Caki2 (cell line): ENCODE results near the gene SCAMP1. TPM values are rescaled to one million over a fixed set of nuclear protein-coding genes. Genes with fewer than 3 reads are reported as not detected.
"Not testable (repeated sequence)": the region's sequence is repeated elsewhere in the genome, so short reads cannot be mapped to it uniquely, and the experiment has no call there.

ENCODE experiments used
- DNase-seq: peaks from one replicate; pipeline ENCODE4 v3.0.0-alpha.2; 2015; ENCODE audit warnings: low read depth
- in situ Hi-C: cut with HindIII; loops from 2 replicates; pipeline ENCODE4 v1.10.0; 2016; ENCODE audit warnings: low sequenced_read_pairs, low pct_unique_long_range_greater_than_20kb, mixed read lengths
- total RNA-seq: library from RNA; depleted of rRNA; stranded (reverse); fragments of >200 nt; shearing (Covaris generic); gene quantifications from 2 replicates; pipeline ENCODE4 v1.2.3, GENCODE V29; 2014; ENCODE audit warnings: low replicate concordance

SCAMP1 gene
- total RNA-seq, 1 experiment from 2014 or later, result 23.3 TPM

- in situ Hi-C loops, result no loop called here
- no peak for DNase-seq
Measured at GRCh38 chr5:78355561-78355960, 4.9 kb upstream of the SCAMP1 start.

- DNase-seq, in situ Hi-C loops: not testable (repeated sequence)
Measured at GRCh38 chr5:78359455-78359830, 974 bp upstream of the SCAMP1 start.

GRCh38 chr5:78360674-78360923 is 182 bp downstream of the SCAMP1 start:
- in situ Hi-C loops, result no loop called here
- DNase-seq, result no peak

GRCh38 chr5:78360924-78361630 is 660 bp downstream of the SCAMP1 start:
- DNase-seq, result peak; percentile 61
- in situ Hi-C loops, result no loop called here

- DNase-seq, result no peak
- in situ Hi-C loops, result no loop called here
Measured at GRCh38 chr5:78361631-78361993, 1.2 kb downstream of the SCAMP1 start.

GRCh38 chr5:78362220-78362619 is 1.8 kb downstream of the SCAMP1 start:
- DNase-seq, result peak; percentile 31
- in situ Hi-C loops, result no loop called here

- no peak for DNase-seq
- in situ Hi-C loops, result no loop called here
Measured at GRCh38 chr5:78364005-78364404, 3.6 kb downstream of the SCAMP1 start.

GRCh38 chr5:78367318-78367991 is 7.0 kb downstream of the SCAMP1 start:
- in situ Hi-C loops, result no loop called here

GRCh38 chr5:78369680-78370079 is 9.3 kb downstream of the SCAMP1 start:
- in situ Hi-C loops, result no loop called here

More at GRCh38 chr5:78367318-78367991, 7.0 kb downstream of the SCAMP1 start:
- DNase-seq, result no peak

GRCh38 chr5:78373231-78373630 is 12.8 kb downstream of the SCAMP1 start:
- in situ Hi-C loops, result no loop called here
- DNase-seq, result no peak

More at GRCh38 chr5:78369680-78370079, 9.3 kb downstream of the SCAMP1 start:
- DNase-seq, result no peak

GRCh38 chr5:78376315-78376714 is 15.9 kb downstream of the SCAMP1 start:
- in situ Hi-C loops, result no loop called here

GRCh38 chr5:78377056-78377717 is 16.8 kb downstream of the SCAMP1 start:
- no peak for DNase-seq
- in situ Hi-C loops, result no loop called here

More at GRCh38 chr5:78376315-78376714, 15.9 kb downstream of the SCAMP1 start:
- no peak for DNase-seq

GRCh38 chr5:78377718-78378105 is 17.3 kb downstream of the SCAMP1 start:
- in situ Hi-C loops, result no loop called here
- no peak for DNase-seq

- no peak for DNase-seq
- in situ Hi-C loops, result no loop called here
Measured at GRCh38 chr5:78387468-78388153, 27.2 kb downstream of the SCAMP1 start.

GRCh38 chr5:78391357-78391756 is 30.9 kb downstream of the SCAMP1 start:
- not testable (repeated sequence) for DNase-seq

GRCh38 chr5:78397831-78398230 is 37.4 kb downstream of the SCAMP1 start:
- DNase-seq, result no peak
- in situ Hi-C loops, result no loop called here

More at GRCh38 chr5:78391357-78391756, 30.9 kb downstream of the SCAMP1 start:
- in situ Hi-C loops, result not testable (repeated sequence)

- in situ Hi-C loops, result no loop called here
- DNase-seq, result no peak
Measured at GRCh38 chr5:78399116-78399515, 38.7 kb downstream of the SCAMP1 start.

GRCh38 chr5:78404682-78405293 is 44.4 kb downstream of the SCAMP1 start:
- DNase-seq, result no peak
- in situ Hi-C loops, result no loop called here
